Measurements from ENCODE around the gene RFX6. TPM values are rescaled to one million over a fixed set of nuclear protein-coding genes. Genes with fewer than 3 reads are reported as not detected.

Gene RFX6
- total and polyA plus RNA-seq, 10 of the 15 experiments (the other 5 are each of a cell fraction or from before 2014, with no cell fraction given), result not detected

- TF ChIP-seq, protein P1, sequence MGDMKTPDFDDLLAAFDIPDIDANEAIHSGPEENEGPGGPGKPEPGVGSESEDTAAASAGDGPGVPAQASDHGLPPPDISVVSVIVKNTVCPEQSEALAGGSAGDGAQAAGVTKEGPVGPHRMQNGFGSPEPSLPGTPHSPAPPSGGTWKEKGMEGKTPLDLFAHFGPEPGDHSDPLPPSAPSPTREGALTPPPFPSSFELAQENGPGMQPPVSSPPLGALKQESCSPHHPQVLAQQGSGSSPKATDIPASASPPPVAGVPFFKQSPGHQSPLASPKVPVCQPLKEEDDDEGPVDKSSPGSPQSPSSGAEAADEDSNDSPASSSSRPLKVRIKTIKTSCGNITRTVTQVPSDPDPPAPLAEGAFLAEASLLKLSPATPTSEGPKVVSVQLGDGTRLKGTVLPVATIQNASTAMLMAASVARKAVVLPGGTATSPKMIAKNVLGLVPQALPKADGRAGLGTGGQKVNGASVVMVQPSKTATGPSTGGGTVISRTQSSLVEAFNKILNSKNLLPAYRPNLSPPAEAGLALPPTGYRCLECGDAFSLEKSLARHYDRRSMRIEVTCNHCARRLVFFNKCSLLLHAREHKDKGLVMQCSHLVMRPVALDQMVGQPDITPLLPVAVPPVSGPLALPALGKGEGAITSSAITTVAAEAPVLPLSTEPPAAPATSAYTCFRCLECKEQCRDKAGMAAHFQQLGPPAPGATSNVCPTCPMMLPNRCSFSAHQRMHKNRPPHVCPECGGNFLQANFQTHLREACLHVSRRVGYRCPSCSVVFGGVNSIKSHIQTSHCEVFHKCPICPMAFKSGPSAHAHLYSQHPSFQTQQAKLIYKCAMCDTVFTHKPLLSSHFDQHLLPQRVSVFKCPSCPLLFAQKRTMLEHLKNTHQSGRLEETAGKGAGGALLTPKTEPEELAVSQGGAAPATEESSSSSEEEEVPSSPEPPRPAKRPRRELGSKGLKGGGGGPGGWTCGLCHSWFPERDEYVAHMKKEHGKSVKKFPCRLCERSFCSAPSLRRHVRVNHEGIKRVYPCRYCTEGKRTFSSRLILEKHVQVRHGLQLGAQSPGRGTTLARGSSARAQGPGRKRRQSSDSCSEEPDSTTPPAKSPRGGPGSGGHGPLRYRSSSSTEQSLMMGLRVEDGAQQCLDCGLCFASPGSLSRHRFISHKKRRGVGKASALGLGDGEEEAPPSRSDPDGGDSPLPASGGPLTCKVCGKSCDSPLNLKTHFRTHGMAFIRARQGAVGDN (IDR thresholded peaks at IDR 0.05), result no peak
- TF ChIP-seq, protein P2, sequence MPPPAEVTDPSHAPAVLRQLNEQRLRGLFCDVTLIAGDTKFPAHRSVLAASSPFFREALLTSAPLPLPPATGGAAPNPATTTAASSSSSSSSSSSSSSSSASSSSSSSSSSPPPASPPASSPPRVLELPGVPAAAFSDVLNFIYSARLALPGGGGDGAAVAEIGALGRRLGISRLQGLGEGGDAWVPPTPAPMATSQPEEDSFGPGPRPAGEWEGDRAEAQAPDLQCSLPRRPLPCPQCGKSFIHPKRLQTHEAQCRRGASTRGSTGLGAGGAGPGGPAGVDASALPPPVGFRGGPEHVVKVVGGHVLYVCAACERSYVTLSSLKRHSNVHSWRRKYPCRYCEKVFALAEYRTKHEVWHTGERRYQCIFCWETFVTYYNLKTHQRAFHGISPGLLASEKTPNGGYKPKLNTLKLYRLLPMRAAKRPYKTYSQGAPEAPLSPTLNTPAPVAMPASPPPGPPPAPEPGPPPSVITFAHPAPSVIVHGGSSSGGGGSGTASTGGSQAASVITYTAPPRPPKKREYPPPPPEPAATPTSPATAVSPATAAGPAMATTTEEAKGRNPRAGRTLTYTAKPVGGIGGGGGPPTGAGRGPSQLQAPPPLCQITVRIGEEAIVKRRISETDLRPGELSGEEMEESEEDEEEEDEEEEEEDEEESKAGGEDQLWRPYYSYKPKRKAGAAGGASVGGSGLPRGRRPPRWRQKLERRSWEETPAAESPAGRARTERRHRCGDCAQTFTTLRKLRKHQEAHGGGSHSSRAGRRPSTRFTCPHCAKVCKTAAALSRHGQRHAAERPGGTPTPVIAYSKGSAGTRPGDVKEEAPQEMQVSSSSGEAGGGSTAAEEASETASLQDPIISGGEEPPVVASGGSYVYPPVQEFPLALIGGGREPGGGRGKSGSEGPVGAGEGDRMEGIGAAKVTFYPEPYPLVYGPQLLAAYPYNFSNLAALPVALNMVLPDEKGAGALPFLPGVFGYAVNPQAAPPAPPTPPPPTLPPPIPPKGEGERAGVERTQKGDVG (CRISPR knock-in tag; IDR thresholded peaks at IDR 0.05), result no peak
- no peak for TF ChIP-seq NFYB (IDR thresholded peaks at IDR 0.05; ENCODE audit: insufficient read depth, low read depth, low read length)
Measured at GRCh38 chr6:116827561-116828240, 49.3 kb upstream of the RFX6 start (continued).

GRCh38 chr6:116828983-116829382, 48.1 kb upstream of the RFX6 start, which contains the start of gene GPRC6A:
TSS of gene GPRC6A (minus strand) at chr6:116829083. CDS start at chr6:116829013, 70 bp downstream.
- in situ Hi-C loops (cut with MboI) (no loop called here), intact Hi-C loops (cut with micrococcal nuclease; ENCODE audit: unreplicated experiment) (no loop called here)
- Histone ChIP-seq H4K20me1 (ENCODE audit: control insufficient read depth, insufficient read depth) (no peaks in the 10 kb centered on the region), H3K9ac (ENCODE audit: control insufficient read depth, insufficient read depth, low read length) (no peak within 1 kb of the TSS), H3K79me2 (ENCODE audit: control insufficient read depth, insufficient read depth, low read length) (no peaks in the 10 kb centered on the region), H2AFZ (ENCODE audit: control insufficient read depth, low read depth, low read length) (no peak within 1 kb of the TSS), H3K27me3 (replicated peaks in 1 of 2; ENCODE audit: control insufficient read depth in 2 of 2, insufficient read depth in 2 of 2, low read length in 1 of 2) (no peaks in the 10 kb centered on the region), H3K27ac (ENCODE audit: control insufficient read depth, insufficient read depth) (no peak within 1 kb of the TSS), H3K9me3 (replicated peaks; ENCODE audit: control insufficient read depth, insufficient read depth, low read length) (no peaks in the 10 kb centered on the region), H3K36me3 (ENCODE audit: control insufficient read depth in 2 of 2, insufficient read depth in 2 of 2, low read length in 1 of 2) (no peaks in the 10 kb centered on the region), H3K4me2 (ENCODE audit: control insufficient read depth, insufficient read depth) (no peak within 1 kb of the TSS), H3K4me3 (no peak within 1 kb of the TSS), H3K4me1 (ENCODE audit: control insufficient read depth, insufficient read depth, low read length) (no peaks in the 10 kb centered on the region)
- DNase-seq (ENCODE audit: low read depth, low spot score) (no peak), ATAC-seq (no peak), FAIRE-seq (no peak)
- CTCF ChIA-PET, result no interaction called here
- POLR2A ChIA-PET, result no interaction called here
- RAD21 ChIA-PET (ENCODE audit: unreplicated experiment), result no interaction called here
- SMC1A ChIA-PET (ENCODE audit: uncharacterized antibody, unreplicated experiment), result no interaction called here
- no TSS peak for BruUV-seq (replicated peaks)
- 40% methylated on average over 2 of the region's 2 CpGs for WGBS (ENCODE audit: insufficient coverage, insufficient replicate concordance, low lambda C conversion rate, missing lambda C conversion rate)
- TF ChIP-seq NR2C1 (IDR thresholded peaks at IDR 0.05) (no peak), EED (IDR thresholded peaks at IDR 0.05; ENCODE audit: low read depth) (no peak), HSF1 (IDR thresholded peaks at IDR 0.05; ENCODE audit: low read depth, low read length) (no peak), MTA2 (IDR thresholded peaks at IDR 0.05; ENCODE audit: low read depth) (no peak), NFXL1 (IDR thresholded peaks at IDR 0.05; ENCODE audit: borderline replicate concordance) (no peak)
- TF ChIP-seq, protein P3, sequence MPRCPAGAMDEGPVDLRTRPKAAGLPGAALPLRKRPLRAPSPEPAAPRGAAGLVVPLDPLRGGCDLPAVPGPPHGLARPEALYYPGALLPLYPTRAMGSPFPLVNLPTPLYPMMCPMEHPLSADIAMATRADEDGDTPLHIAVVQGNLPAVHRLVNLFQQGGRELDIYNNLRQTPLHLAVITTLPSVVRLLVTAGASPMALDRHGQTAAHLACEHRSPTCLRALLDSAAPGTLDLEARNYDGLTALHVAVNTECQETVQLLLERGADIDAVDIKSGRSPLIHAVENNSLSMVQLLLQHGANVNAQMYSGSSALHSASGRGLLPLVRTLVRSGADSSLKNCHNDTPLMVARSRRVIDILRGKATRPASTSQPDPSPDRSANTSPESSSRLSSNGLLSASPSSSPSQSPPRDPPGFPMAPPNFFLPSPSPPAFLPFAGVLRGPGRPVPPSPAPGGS (IDR thresholded peaks at IDR 0.05; ENCODE audit: borderline replicate concordance, insufficient read depth, low read depth, low read length, poor library complexity, severe bottlenecking), result no peak
- TF ChIP-seq, protein P4, sequence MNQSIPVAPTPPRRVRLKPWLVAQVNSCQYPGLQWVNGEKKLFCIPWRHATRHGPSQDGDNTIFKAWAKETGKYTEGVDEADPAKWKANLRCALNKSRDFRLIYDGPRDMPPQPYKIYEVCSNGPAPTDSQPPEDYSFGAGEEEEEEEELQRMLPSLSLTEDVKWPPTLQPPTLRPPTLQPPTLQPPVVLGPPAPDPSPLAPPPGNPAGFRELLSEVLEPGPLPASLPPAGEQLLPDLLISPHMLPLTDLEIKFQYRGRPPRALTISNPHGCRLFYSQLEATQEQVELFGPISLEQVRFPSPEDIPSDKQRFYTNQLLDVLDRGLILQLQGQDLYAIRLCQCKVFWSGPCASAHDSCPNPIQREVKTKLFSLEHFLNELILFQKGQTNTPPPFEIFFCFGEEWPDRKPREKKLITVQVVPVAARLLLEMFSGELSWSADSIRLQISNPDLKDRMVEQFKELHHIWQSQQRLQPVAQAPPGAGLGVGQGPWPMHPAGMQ (IDR thresholded peaks at IDR 0.05; ENCODE audit: borderline replicate concordance), result no peak

Measured in GM12878 (cell line).